H7 (cell line): ENCODE measurements around the gene CST3. TPM values are rescaled to one million over a fixed set of nuclear protein-coding genes. Genes with fewer than 3 reads are reported as not detected.

Source experiments
- DNase-seq: peaks from one replicate; pipeline ENCODE4 v3.0.0; 2012
- H3K27me3 ChIP-seq: 2 replicates; pipeline ENCODE4 v1.6.0; 2011; ENCODE audit warnings: mild to moderate bottlenecking, low read length; ENCODE audit not compliant: control insufficient read depth, insufficient read depth
- H3K36me3 ChIP-seq: replicated peaks from 2 replicates; pipeline ENCODE4 v1.5.1; 2011; ENCODE audit warnings: low read length; ENCODE audit not compliant: control insufficient read depth, insufficient read depth
- H3K4me3 ChIP-seq: 2 replicates; pipeline ENCODE4 v1.5.1; 2011; ENCODE audit warnings: low read depth, mild to moderate bottlenecking, control low read depth, low read length, moderate library complexity; ENCODE audit not compliant: insufficient read depth
- total RNA-seq: library from RNA; depleted of rRNA; stranded (reverse); fragments of >200 nt; shearing (Covaris generic); gene quantifications from 2 replicates; pipeline ENCODE4 v1.2.3, GENCODE V29; 2014

CST3 gene
- total RNA-seq, 1 experiment from 2014 or later: 104 TPM

- Histone ChIP-seq H3K27me3 (no peaks in the 10 kb centered on the region; the same call in 1 of the 2 replicates), H3K36me3 (no peaks in the 10 kb centered on the region), H3K4me3 (no peak overlapping the region)
- no peak for DNase-seq
These were observed 36.0 kb downstream of the CST3 start for GRCh38 chr20:23601715-23602114.

- no peak overlapping the region for H3K4me3 ChIP-seq
- DNase-seq: no peak
- H3K27me3 ChIP-seq: no peaks in the 10 kb centered on the region; the same call in 1 of the 2 replicates
- H3K36me3 ChIP-seq: no peaks in the 10 kb centered on the region
These were observed 39.3 kb downstream of the CST3 start for GRCh38 chr20:23598481-23598880.

GRCh38 chr20:23596579-23597250 is 41.0 kb downstream of the CST3 start:
- Histone ChIP-seq H3K27me3 (no peaks in the 10 kb centered on the region), H3K36me3 (no peaks in the 10 kb centered on the region), H3K4me3 (no peak overlapping the region)
- DNase-seq: no peak

GRCh38 chr20:23595941-23596340 is 41.8 kb downstream of the CST3 start:
- Histone ChIP-seq H3K4me3 (no peak overlapping the region), H3K27me3 (no peaks in the 10 kb centered on the region), H3K36me3 (no peaks in the 10 kb centered on the region)
- no peak for DNase-seq

- DNase-seq: no peak
- Histone ChIP-seq H3K27me3 (no peaks in the 10 kb centered on the region; the same call in 1 of the 2 replicates), H3K36me3 (no peaks in the 10 kb centered on the region), H3K4me3 (no peak overlapping the region)
These were observed 49.0 kb downstream of the CST3 start for GRCh38 chr20:23588434-23589403.

GRCh38 chr20:23587631-23588030 is 50.1 kb downstream of the CST3 start:
- H3K36me3 ChIP-seq: no peaks in the 10 kb centered on the region
- no peak for DNase-seq
- H3K4me3 ChIP-seq: no peak overlapping the region
- H3K27me3 ChIP-seq: no peaks in the 10 kb centered on the region; the same call in 1 of the 2 replicates

- H3K27me3 ChIP-seq: no peaks in the 10 kb centered on the region; the same call in 1 of the 2 replicates
- no peak for DNase-seq
- H3K4me3 ChIP-seq: no peak overlapping the region
- no peaks in the 10 kb centered on the region for H3K36me3 ChIP-seq
These were observed 50.8 kb downstream of the CST3 start for GRCh38 chr20:23586735-23587525.

GRCh38 chr20:23585808-23586734 is 51.7 kb downstream of the CST3 start:
- DNase-seq: no peak
- Histone ChIP-seq H3K36me3 (no peaks in the 10 kb centered on the region), H3K27me3 (no peaks in the 10 kb centered on the region; the same call in 1 of the 2 replicates), H3K4me3 (no peak overlapping the region)

- Histone ChIP-seq H3K27me3 (no peaks in the 10 kb centered on the region; the same call in 1 of the 2 replicates), H3K36me3 (no peaks in the 10 kb centered on the region), H3K4me3 (no peak overlapping the region)
- no peak for DNase-seq
These were observed 52.3 kb downstream of the CST3 start for GRCh38 chr20:23585449-23585807.

GRCh38 chr20:23584434-23585199 is 53.1 kb downstream of the CST3 start:
- Histone ChIP-seq H3K27me3 (no peaks in the 10 kb centered on the region; the same call in 1 of the 2 replicates), H3K4me3 (no peak overlapping the region), H3K36me3 (no peaks in the 10 kb centered on the region)
- DNase-seq: no peak
